ENCODE measurements around the gene EML4. TPM values are rescaled to one million over a fixed set of nuclear protein-coding genes. Genes with fewer than 3 reads are reported as not detected.

The EML4 gene
- total RNA-seq, 3 donors from 2014 or later, result 19.4 to 68.5 (median 36.7) TPM

DNA sequence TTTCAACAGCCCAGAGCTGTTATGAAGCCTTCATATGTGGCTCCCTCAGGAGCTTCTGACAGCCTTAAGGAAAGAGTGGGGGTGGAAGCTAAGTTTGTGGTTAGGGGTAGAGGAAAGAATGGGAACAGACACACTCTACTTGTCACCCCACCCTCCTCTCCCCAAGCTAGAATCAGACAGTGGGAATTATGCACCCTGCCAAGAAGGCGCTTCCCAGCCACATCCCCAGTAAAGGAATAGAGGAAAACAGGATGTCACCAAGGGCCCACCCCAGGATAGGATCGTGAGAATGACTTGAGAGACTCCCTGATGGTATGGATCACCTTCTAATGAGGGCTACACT, 32.4 kb upstream of the EML4 start:
- intact Hi-C loops (cut with DNase I; ENCODE audit: low total_unique reads), result no loop called here
- no peaks in the 10 kb centered on the region for H3K9me3 ChIP-seq
- no peaks in the 10 kb centered on the region for H3K36me3 ChIP-seq
- H3K27ac ChIP-seq, result no peak overlapping the region
- no peak overlapping the region for H3K4me3 ChIP-seq
- TF ChIP-seq POLR2AphosphoS5 (IDR thresholded peaks at IDR 0.05) (no peak), POLR2A (IDR thresholded peaks at IDR 0.05) (no peak)
- TF ChIP-seq, protein P1, sequence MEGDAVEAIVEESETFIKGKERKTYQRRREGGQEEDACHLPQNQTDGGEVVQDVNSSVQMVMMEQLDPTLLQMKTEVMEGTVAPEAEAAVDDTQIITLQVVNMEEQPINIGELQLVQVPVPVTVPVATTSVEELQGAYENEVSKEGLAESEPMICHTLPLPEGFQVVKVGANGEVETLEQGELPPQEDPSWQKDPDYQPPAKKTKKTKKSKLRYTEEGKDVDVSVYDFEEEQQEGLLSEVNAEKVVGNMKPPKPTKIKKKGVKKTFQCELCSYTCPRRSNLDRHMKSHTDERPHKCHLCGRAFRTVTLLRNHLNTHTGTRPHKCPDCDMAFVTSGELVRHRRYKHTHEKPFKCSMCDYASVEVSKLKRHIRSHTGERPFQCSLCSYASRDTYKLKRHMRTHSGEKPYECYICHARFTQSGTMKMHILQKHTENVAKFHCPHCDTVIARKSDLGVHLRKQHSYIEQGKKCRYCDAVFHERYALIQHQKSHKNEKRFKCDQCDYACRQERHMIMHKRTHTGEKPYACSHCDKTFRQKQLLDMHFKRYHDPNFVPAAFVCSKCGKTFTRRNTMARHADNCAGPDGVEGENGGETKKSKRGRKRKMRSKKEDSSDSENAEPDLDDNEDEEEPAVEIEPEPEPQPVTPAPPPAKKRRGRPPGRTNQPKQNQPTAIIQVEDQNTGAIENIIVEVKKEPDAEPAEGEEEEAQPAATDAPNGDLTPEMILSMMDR (IDR thresholded peaks at IDR 0.05), result no peak
- peaks cover 9 to 13% of the 10 kb centered on the region in 2 donors for H3K4me1 ChIP-seq
- no peaks in the 10 kb centered on the region for H3K27me3 ChIP-seq
- DNase-seq (ENCODE audit: low spot score in 2 of 2), result no peak

DNA sequence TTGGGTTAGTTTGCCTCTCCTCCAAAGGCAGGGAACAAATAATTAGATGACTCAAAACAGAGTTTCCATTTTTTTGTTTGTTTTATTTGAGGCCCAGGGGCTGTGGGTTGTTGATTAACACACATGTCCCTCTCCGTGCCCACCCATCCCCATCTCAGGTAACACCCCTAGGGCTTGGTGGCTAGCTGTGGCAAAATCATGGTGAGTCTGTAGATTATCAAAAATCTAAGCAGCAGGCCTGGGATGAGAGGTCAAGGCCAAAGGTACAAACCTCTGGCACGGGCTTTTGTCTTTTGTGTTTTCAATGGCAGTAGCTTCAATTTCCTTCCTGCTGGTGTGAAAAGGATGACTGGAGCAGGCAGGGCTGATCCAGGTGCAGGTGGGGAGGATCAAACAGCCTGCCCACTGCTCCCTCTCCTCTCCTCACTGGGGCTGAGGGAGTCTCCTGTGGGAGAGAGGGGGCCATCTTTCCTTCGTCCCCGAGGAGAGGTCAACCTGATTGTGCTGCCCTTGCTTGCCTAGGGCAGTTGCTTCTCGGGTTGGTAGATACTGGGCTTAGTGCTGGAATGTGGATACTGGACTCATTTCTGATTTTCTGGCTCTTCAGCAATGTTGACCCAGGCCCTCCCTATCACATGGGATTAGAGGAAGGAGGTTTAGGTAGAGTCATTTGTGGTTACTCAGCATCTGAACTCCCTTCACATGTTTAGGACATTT, 31.9 kb upstream of the EML4 start:
- Histone ChIP-seq H3K36me3 (no peaks in the 10 kb centered on the region), H3K4me1 (peaks cover 7 to 13% of the 10 kb centered on the region in 2 donors), H3K4me3 (no peak overlapping the region), H3K27me3 (no peaks in the 10 kb centered on the region), H3K9me3 (no peaks in the 10 kb centered on the region), H3K27ac (peak overlapping the region in 1 of 2 donors; percentile 20)
- intact Hi-C loops (cut with DNase I; ENCODE audit: low total_unique reads), result no loop called here
- DNase-seq (ENCODE audit: low spot score in 2 of 2), result no peak
- TF ChIP-seq POLR2AphosphoS5 (IDR thresholded peaks at IDR 0.05), result no peak
- TF ChIP-seq, protein P1 (IDR thresholded peaks at IDR 0.05), result no peak
- TF ChIP-seq POLR2A (IDR thresholded peaks at IDR 0.05), result no peak

DNA sequence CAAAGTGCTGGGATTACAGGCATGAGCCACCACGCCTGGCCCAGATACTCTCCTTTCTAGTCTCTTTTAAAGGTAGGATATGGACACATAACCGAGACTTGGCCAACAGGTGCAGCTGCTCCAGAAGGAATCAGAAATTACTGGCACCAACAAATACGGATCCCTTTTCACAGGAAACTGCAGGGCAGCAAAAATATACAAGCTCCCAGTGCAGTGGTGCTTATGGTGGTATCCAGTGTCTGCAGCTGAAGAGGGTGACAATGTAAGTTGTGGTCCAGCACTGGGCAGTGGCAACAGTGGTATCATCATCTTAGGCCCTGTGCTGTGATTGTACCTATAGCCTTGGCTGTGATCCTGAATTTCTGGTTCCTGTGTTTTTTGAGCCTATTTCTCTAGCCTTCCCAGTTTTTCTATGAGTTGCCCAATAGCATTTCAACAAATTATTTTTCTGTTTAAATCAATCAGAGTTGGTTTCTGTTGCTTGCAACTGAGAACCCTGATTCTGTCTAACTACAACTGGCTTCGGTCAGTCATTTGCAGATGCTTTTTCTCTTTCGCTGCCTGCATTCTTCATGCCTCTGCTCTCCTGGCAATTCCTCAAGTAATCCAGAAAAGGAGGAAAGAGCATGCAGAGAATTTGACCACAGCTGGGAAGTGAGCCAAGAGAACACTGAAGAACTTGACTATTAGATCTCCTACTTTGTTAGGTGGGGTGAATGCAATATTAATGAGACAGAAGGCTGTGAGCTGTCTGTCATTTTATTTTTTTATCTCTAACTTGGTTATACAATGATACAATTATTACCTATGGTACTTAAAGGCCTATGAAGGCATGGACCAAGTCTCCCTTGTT, 30.8 kb upstream of the EML4 start:
- Histone ChIP-seq H3K9me3 (no peaks in the 10 kb centered on the region), H3K36me3 (no peaks in the 10 kb centered on the region), H3K4me1 (peaks cover 2 to 13% of the 10 kb centered on the region in 2 donors), H3K27ac (peak overlapping the region in 1 of 2 donors; percentile 44), H3K27me3 (no peaks in the 10 kb centered on the region), H3K4me3 (no peak overlapping the region)
- intact Hi-C loops (cut with DNase I; ENCODE audit: low total_unique reads), result no loop called here
- DNase-seq (ENCODE audit: low spot score in 2 of 2), result peak in 1 of 2 donors; percentile 77
- no peak for TF ChIP-seq POLR2AphosphoS5 (IDR thresholded peaks at IDR 0.05)
- no peak for TF ChIP-seq POLR2A (IDR thresholded peaks at IDR 0.05)
- TF ChIP-seq, protein P1 (IDR thresholded peaks at IDR 0.05), result no peak

DNA sequence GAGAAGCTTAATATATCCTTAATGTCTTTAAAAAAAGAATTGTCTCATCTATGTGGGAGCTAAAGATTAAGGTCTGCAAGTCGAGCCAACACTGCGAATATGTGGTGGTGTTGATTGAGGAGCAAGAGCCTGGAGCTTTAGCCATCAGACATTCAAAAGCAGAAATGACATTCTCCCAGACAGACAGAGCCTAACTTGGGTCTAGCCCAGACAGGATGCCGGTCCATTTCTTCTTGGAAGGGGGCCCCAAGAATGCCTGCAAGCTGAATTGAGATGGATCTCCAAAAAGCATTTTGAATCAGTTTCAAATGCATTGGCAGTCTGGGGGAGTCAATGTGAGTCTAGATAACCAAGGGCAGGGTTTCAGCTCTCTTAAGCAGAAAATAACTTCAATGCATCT, 30.1 kb upstream of the EML4 start:
- H3K4me1 ChIP-seq, result peaks cover 0 to 13% of the 10 kb centered on the region in 2 donors
- no peaks in the 10 kb centered on the region for H3K36me3 ChIP-seq
- no peak overlapping the region for H3K4me3 ChIP-seq
- H3K9me3 ChIP-seq, result no peaks in the 10 kb centered on the region
- intact Hi-C loops (cut with DNase I; ENCODE audit: low total_unique reads), result no loop called here
- H3K27me3 ChIP-seq, result no peaks in the 10 kb centered on the region
- DNase-seq (ENCODE audit: low spot score in 2 of 2), result no peak
- TF ChIP-seq POLR2AphosphoS5 (IDR thresholded peaks at IDR 0.05), result no peak
- TF ChIP-seq POLR2A (IDR thresholded peaks at IDR 0.05), result no peak
- TF ChIP-seq, protein P1 (IDR thresholded peaks at IDR 0.05), result no peak
- peak overlapping the region; percentile 20 to 44 for H3K27ac ChIP-seq

DNA sequence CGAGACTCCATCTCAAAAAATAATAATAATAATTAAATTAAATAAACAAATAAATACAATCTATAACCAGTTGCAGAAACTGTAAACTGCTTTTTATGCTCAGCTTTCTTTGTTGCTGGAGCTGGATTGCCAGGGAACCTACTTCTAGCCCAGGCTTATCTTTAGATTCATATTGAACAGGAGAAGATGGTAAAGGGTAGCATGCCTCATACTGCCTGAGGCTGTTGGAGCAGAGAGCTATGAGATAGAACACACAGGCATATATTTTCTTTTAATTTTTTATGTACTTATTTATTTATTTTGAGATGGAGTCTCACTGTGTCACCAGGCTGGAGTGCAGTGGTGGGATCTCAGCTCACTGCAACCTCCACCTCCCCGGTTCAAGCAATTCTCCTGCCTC, 28.7 kb upstream of the EML4 start:
- H3K4me3 ChIP-seq, result no peak overlapping the region
- no peak for DNase-seq (ENCODE audit: low spot score in 2 of 2)
- no peaks in the 10 kb centered on the region for H3K27me3 ChIP-seq
- no peaks in the 10 kb centered on the region for H3K9me3 ChIP-seq
- H3K27ac ChIP-seq, result no peak overlapping the region
- TF ChIP-seq POLR2A (IDR thresholded peaks at IDR 0.05) (no peak), POLR2AphosphoS5 (IDR thresholded peaks at IDR 0.05) (no peak)
- TF ChIP-seq, protein P1 (IDR thresholded peaks at IDR 0.05), result no peak
- H3K36me3 ChIP-seq, result no peaks in the 10 kb centered on the region
- intact Hi-C loops (cut with DNase I; ENCODE audit: low total_unique reads), result no loop called here
- H3K4me1 ChIP-seq, result peaks cover 0 to 13% of the 10 kb centered on the region in 2 donors
